T-cell (primary cell): ENCODE measurements around the gene FOS. TPM values are rescaled to one million over a fixed set of nuclear protein-coding genes. Genes with fewer than 3 reads are reported as not detected.
A peak's percentile ranks its signal among the peaks of the same experiment; 100 is the strongest.
"Not testable (repeated sequence)": the region's sequence is repeated elsewhere in the genome, so short reads cannot be mapped to it uniquely, and the experiment has no call there.

Source experiments
- ATAC-seq, 4 experiments: fragments of 200-7000 bp in 3 of 4; fragments of 150-1000 bp in 1 of 4; cut with Tn5 transposase; replicated peaks in 1 of 4; 1 replicate in 3 of 4; 2 replicates in 1 of 4; pipeline ENCODE4 v1.10.0; 2021; ENCODE audit warnings: moderate library complexity in 3 of 4, mild to moderate bottlenecking in 2 of 4, moderate number of reproducible peaks in 1 of 4
- CTCF ChIA-PET, 2 donors: fragments of 300-600 bp; sonication (Branson Sonifier 250); formaldehyde crosslinking; loops; one replicate each; lab custom pipeline; 2022; ENCODE audit warnings: antibody characterized with exemption in 2 of 2; lab: Charles Lee
- POLR2A ChIA-PET, 2 donors: fragments of 300-600 bp; sonication (Branson Sonifier 250); formaldehyde crosslinking; loops; one replicate each; lab custom pipeline; 2022; ENCODE audit warnings: antibody characterized with exemption in 2 of 2; lab: Charles Lee
- DNase-seq, 35 experiments: peaks; one replicate each; pipeline versions ENCODE4 v3.0.0 to v3.0.0-alpha.2; 2013 to 2023
- H3K27ac ChIP-seq: one replicate; pipeline ENCODE4 v1.5.1; 2013; ENCODE audit warnings: low read length
- H3K27me3 ChIP-seq, 2 experiments: replicated peaks in 1 of 2; 1 replicate in 1 of 2; 2 replicates in 1 of 2; pipeline versions ENCODE4 v1.6.1 to v1.7.0; 2013; ENCODE audit warnings: low read length in 1 of 2, mixed read lengths in 1 of 2; ENCODE audit not compliant: control insufficient read depth in 2 of 2, insufficient read depth in 2 of 2; ENCODE audit errors: extremely low read depth in 1 of 2
- H3K36me3 ChIP-seq, 2 donors: 1 replicate in 1 of 2; 2 replicates in 1 of 2; pipeline versions ENCODE4 v1.6.1 to v1.7.0; 2013; ENCODE audit warnings: low read length in 1 of 2; ENCODE audit not compliant: control insufficient read depth in 2 of 2, insufficient read depth in 1 of 2; ENCODE audit errors: extremely low read depth in 1 of 2
- H3K4me1 ChIP-seq, 2 experiments: 1 replicate in 1 of 2; 2 replicates in 1 of 2; pipeline versions ENCODE4 v1.6.1 to v1.7.0; 2013; ENCODE audit warnings: low read length in 2 of 2, mixed read lengths in 1 of 2; ENCODE audit not compliant: insufficient read depth in 2 of 2, control insufficient read depth in 1 of 2; ENCODE audit errors: extremely low read depth in 1 of 2
- H3K4me3 ChIP-seq, 2 donors: 1 replicate in 1 of 2; 2 replicates in 1 of 2; pipeline versions ENCODE4 v1.5.1 to v1.7.0; 2013; ENCODE audit warnings: mild to moderate bottlenecking in 2 of 2, low read length in 1 of 2, moderate library complexity in 1 of 2; ENCODE audit not compliant: control insufficient read depth in 1 of 2; ENCODE audit errors: extremely low read depth in 1 of 2
- H3K9me3 ChIP-seq: 2 replicates; pipeline ENCODE4 v1.7.0; 2013
- H3K27ac Mint-ChIP-seq, 2 donors: one replicate each; pipeline ENCODE4 v1.8.0; 2020 to 2021; ENCODE audit warnings: mild to moderate bottlenecking in 2 of 2, mixed read lengths in 2 of 2
- H3K27me3 Mint-ChIP-seq, 2 donors: one replicate each; pipeline ENCODE4 v1.8.0; 2021 to 2022; ENCODE audit warnings: mixed read lengths in 2 of 2
- H3K36me3 Mint-ChIP-seq: one replicate; pipeline ENCODE4 v1.8.0; 2021; ENCODE audit warnings: mixed read lengths
- H3K4me1 Mint-ChIP-seq, 3 donors: one replicate each; pipeline ENCODE4 v1.8.0; 2020 to 2022; ENCODE audit warnings: mixed read lengths in 3 of 3, mild to moderate bottlenecking in 1 of 3
- H3K4me3 Mint-ChIP-seq, 3 donors: one replicate each; pipeline ENCODE4 v1.8.0; 2020 to 2022; ENCODE audit warnings: mild to moderate bottlenecking in 3 of 3, mixed read lengths in 3 of 3, moderate library complexity in 3 of 3
- H3K9me3 Mint-ChIP-seq, 3 donors: one replicate each; pipeline ENCODE4 v1.8.0; 2020 to 2022; ENCODE audit warnings: mixed read lengths in 3 of 3
- WGBS: methylation state at CpG from one replicate; pipeline ENCODE4 v1.1.5; 2013; ENCODE audit warnings: missing lambda C conversion rate; ENCODE audit not compliant: insufficient coverage; 5-methylcytosine and 5-hydroxymethylcytosine counted together
- total RNA-seq, 35 experiments: library from RNA in 6 of 35; stranded (reverse) in 6 of 35; fragments of 120-200 nt in 1 of 35; gene quantifications; one replicate each; pipeline versions ENCODE4 v1.2.1 to v1.2.4 and lab custom pipeline; 2013 to 2026

The FOS gene
- total RNA-seq, 5 donors from 2014 or later (not counting 1 experiment from before 2014, with no cell fraction given) = 20.4 to 2,951 (median 27.1) TPM

DNA sequence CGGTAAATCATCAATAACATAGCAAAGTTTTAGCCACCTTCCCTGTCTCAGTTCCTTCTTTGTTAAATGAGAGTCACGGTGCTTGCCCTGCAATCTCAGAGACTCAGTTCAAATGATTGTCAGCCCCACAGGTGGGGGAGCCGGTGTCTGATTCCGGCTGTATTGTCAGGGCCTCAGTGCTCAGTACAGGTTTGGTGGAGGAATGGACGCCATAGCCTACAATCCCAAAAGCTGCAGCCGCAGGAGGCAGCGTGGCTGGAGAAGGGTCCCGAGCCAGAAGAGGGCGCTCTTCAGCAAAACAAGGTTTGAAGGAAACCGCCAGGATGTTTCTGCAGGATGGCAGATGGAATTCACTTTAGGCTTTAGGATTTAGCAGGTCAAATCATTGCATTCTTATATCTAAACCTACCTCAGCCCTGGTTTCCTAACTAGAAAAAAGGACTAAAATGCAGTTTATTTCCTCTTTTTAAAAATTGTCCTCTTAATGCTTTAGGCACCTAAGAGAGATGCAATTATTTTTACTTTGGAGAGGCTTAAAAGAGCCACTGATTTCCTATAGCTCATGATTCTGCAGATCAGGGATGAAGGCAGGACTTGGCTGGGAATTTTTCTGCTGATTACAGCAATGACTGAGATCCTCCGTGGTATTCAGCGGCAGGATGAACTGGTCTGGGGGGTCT lies 29.2 kb downstream of the FOS start:
- H3K9me3 ChIP-seq = no peaks in the 10 kb centered on the region
- Mint-ChIP-seq H3K27me3 (no peaks in the 10 kb centered on the region), H3K27ac (no peak overlapping the region), H3K9me3 (no peaks in the 10 kb centered on the region), H3K4me1 (peaks cover 3 to 10% (median 7%) of the 10 kb centered on the region in 3 donors), H3K36me3 (no peaks in the 10 kb centered on the region), H3K4me3 (no peak overlapping the region)
- no peaks in the 10 kb centered on the region for H3K36me3 ChIP-seq
- WGBS = no CpG with 5 or more reads among the region's 12 CpGs
- H3K4me3 ChIP-seq = no peak overlapping the region
- H3K27ac ChIP-seq = no peak overlapping the region
- H3K4me1 ChIP-seq = peaks cover 0 to 11% of the 10 kb centered on the region in 2 experiments
- POLR2A ChIA-PET = no interaction called here
- no peaks in the 10 kb centered on the region for H3K27me3 ChIP-seq
- CTCF ChIA-PET = interaction anchor here (0.6 to 1.8 kb wide), 7 partner anchors 25 to 698 kb away, joined by 3 to 6 read pairs (median 3); no protein-coding TSS in a partner anchor
- DNase-seq = peak in 33 of 35 experiments; percentile 25 to 85 (median 63)
- peak; percentile 43 to 78 (median 64) for ATAC-seq

GRCh38 chr14:75308991-75309390 lies 30.4 kb downstream of the FOS start:
- not testable (repeated sequence) for H3K9me3 Mint-ChIP-seq, H3K27ac ChIP-seq, H3K4me1 Mint-ChIP-seq, ATAC-seq, H3K4me3 ChIP-seq, H3K27ac Mint-ChIP-seq, H3K9me3 ChIP-seq, H3K4me3 Mint-ChIP-seq, H3K36me3 Mint-ChIP-seq, H3K27me3 ChIP-seq, H3K4me1 ChIP-seq, H3K27me3 Mint-ChIP-seq, DNase-seq, H3K36me3 ChIP-seq
- 72% methylated on average over 3 of the region's 7 CpGs for WGBS
- ChIA-PET POLR2A (interaction anchor here in 1 of 2 donors (0.6 kb wide), 1 partner anchor 50 kb away, joined by 8 read pairs; no protein-coding TSS in a partner anchor), CTCF (interaction anchor here (0.6 to 1.8 kb wide), 12 partner anchors 26 to 348 kb away, joined by 3 to 7 read pairs (median 4); no protein-coding TSS in a partner anchor)

DNA sequence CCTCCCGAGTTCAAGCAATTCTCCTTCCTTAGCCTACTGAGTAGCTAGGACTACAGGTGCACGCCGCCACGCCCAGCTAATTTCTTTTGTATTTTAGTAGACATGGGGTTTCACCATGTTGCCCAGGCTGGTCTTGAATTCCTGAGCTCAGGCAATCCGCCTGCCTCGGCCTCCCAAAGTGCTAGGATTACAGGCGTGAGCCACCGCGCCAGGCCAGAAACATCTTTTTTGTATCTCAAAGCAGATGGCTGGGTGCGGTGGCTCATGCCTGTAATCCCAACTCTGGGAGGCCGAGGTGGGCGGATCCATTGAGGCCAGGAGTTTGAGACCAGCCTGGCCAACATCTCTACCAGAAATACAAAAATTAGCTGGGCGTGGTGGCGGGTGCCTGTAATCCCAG lies 30.9 kb downstream of the FOS start:
- H3K4me3 Mint-ChIP-seq, H3K27me3 Mint-ChIP-seq, H3K4me1 ChIP-seq, ATAC-seq, H3K4me3 ChIP-seq, H3K36me3 ChIP-seq, H3K27ac Mint-ChIP-seq, H3K9me3 Mint-ChIP-seq, H3K4me1 Mint-ChIP-seq, POLR2A ChIA-PET, H3K27me3 ChIP-seq, H3K9me3 ChIP-seq, DNase-seq, H3K36me3 Mint-ChIP-seq, H3K27ac ChIP-seq: not testable (repeated sequence)
- WGBS = 97% methylated on average over 9 of the region's 14 CpGs
- CTCF ChIA-PET = interaction anchor here (0.6 to 1.8 kb wide), 8 partner anchors 25 to 675 kb away, joined by 3 to 11 read pairs (median 4); no protein-coding TSS in a partner anchor

DNA sequence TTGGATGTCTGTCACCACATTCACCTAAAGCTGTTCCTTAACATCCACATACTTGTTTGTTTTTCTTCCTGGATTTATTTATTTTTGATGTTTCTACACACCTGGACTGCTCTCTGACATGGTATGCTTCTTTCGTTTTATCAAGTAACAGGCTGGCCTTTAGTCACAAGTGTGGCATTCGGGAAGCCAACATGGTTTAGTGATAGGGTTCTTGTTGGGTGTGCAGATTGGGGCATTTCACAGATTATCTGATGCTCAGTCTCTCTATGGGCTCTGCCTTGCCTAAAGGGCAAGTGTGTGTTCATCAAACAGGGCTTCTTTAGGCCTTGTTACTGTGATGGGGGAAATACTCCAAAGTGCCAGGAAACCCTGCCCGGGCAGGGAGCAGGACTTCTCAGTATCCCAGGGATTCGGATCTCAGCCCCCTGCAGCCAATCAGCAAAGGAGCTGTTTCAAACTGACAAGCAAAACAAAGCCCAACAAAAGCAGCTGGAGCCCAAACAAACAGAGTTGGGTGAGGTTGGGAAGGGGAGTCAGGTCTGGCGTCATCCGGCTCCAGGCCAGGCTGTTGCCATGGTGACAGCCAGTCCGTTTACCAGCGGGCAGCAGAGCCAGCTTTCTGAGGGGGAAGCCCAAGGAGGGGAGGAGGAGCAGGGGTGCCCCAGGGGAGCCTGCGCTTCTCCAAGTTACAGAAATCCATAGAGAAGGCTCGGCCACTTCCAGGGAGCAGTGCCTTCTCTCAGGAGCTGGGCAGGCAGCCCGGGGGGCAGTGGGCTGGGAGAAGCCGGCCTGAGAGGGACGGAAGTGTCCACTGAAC lies 31.9 kb downstream of the FOS start:
- no peaks in the 10 kb centered on the region for H3K9me3 ChIP-seq
- ChIA-PET POLR2A (interaction anchor here in 1 of 2 donors (0.6 kb wide), 1 partner anchor 28 kb away, joined by 4 read pairs; no protein-coding TSS in a partner anchor), CTCF (interaction anchor here (0.6 to 1.0 kb wide), 2 partner anchors 10 to 78 kb away, joined by 3 to 4 read pairs; no protein-coding TSS in a partner anchor)
- Mint-ChIP-seq H3K36me3 (no peaks in the 10 kb centered on the region), H3K9me3 (no peaks in the 10 kb centered on the region), H3K4me3 (no peak overlapping the region), H3K27ac (no peak overlapping the region), H3K27me3 (no peaks in the 10 kb centered on the region), H3K4me1 (peaks cover 0 to 6% (median 0%) of the 10 kb centered on the region in 3 donors)
- H3K27me3 ChIP-seq = peaks cover 0 to 3% of the 10 kb centered on the region in 2 experiments
- DNase-seq = no peak
- no peak overlapping the region for H3K27ac ChIP-seq
- ATAC-seq = no peak
- peaks cover 0 to 5% of the 10 kb centered on the region in 2 experiments for H3K4me1 ChIP-seq
- no peaks in the 10 kb centered on the region for H3K36me3 ChIP-seq
- H3K4me3 ChIP-seq = no peak overlapping the region
- WGBS = 89% methylated on average over 7 of the region's 13 CpGs

GRCh38 chr14:75311356-75311755 lies 32.7 kb downstream of the FOS start:
- Mint-ChIP-seq H3K4me1 (peaks cover 0 to 6% (median 0%) of the 10 kb centered on the region in 3 donors), H3K4me3 (no peak overlapping the region), H3K9me3 (no peaks in the 10 kb centered on the region), H3K36me3 (no peaks in the 10 kb centered on the region), H3K27ac (no peak overlapping the region), H3K27me3 (peaks cover 0 to 3% of the 10 kb centered on the region in 2 donors)
- ChIA-PET POLR2A (interaction anchor here in 1 of 2 donors (0.6 kb wide), 1 partner anchor 188 kb away, joined by 3 read pairs; no protein-coding TSS in a partner anchor), CTCF (interaction anchor here in 1 of 2 donors (1.0 kb wide), 1 partner anchor 10 kb away, joined by 3 read pairs; no protein-coding TSS in a partner anchor)
- no peak for DNase-seq
- no peak overlapping the region for H3K27ac ChIP-seq
- no peaks in the 10 kb centered on the region for H3K36me3 ChIP-seq
- H3K9me3 ChIP-seq = no peaks in the 10 kb centered on the region
- peaks cover 0 to 5% of the 10 kb centered on the region in 2 experiments for H3K4me1 ChIP-seq
- peaks cover 0 to 6% of the 10 kb centered on the region in 2 experiments for H3K27me3 ChIP-seq
- 70% methylated on average over 2 of the region's 4 CpGs for WGBS
- H3K4me3 ChIP-seq = no peak overlapping the region
- ATAC-seq = no peak

DNA sequence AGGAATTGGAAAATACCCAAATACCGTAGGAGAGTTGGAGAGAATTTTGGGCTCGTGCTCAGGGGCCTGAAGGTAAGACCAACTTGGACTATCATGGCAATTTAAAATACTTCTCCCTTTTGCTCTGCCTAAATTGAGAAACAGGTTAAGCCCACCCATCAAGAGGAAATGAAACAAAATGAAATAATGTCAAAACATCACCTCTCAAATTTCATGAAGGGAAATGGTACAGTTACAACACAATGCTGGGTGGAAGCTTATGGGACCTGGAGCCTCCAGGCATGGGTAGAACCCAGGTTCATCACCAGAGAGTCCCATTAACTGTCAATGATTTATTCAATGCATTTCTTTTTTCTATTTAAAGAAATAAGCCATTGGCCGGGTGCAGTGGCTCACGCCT lies 33.7 kb downstream of the FOS start:
- Mint-ChIP-seq H3K4me3 (no peak overlapping the region), H3K4me1 (peaks cover 0 to 5% (median 0%) of the 10 kb centered on the region in 3 donors), H3K27me3 (peaks cover 0 to 3% of the 10 kb centered on the region in 2 donors), H3K27ac (no peak overlapping the region), H3K36me3 (no peaks in the 10 kb centered on the region), H3K9me3 (no peaks in the 10 kb centered on the region)
- Histone ChIP-seq H3K4me3 (no peak overlapping the region), H3K27ac (no peak overlapping the region), H3K9me3 (no peaks in the 10 kb centered on the region), H3K36me3 (no peaks in the 10 kb centered on the region), H3K4me1 (peaks cover 0 to 5% of the 10 kb centered on the region in 2 experiments), H3K27me3 (peaks cover 0 to 10% of the 10 kb centered on the region in 2 experiments)
- ChIA-PET CTCF (interaction anchor here in 1 of 2 donors (0.6 kb wide), 1 partner anchor 15 kb away, joined by 5 read pairs; no protein-coding TSS in a partner anchor), POLR2A (no interaction called here)
- WGBS = 100% methylated on average over 2 of the region's 4 CpGs
- ATAC-seq = no peak
- DNase-seq = no peak
